Type B pancreatic cell (in vitro differentiated cells): Measurements from ENCODE around the gene SV2C. TPM values are rescaled to one million over a fixed set of nuclear protein-coding genes. Genes with fewer than 3 reads are reported as not detected.

Source experiments
- DNase-seq: peaks from one replicate; pipeline ENCODE4 v3.0.0; 2021; ENCODE audit warnings: mixed read lengths; ENCODE audit not compliant: unreplicated experiment; ENCODE audit errors: extremely low spot score
- H3K27ac Mint-ChIP-seq: 2 replicates; pipeline ENCODE4 v1.8.0; 2021; ENCODE audit warnings: mild to moderate bottlenecking, mixed read lengths
- H3K27me3 Mint-ChIP-seq: 2 replicates; pipeline ENCODE4 v1.8.0; 2021; ENCODE audit warnings: mixed read lengths
- H3K36me3 Mint-ChIP-seq: 2 replicates; pipeline ENCODE4 v1.8.0; 2021; ENCODE audit warnings: mixed read lengths
- H3K4me1 Mint-ChIP-seq: one replicate; pipeline ENCODE4 v1.8.0; 2021; ENCODE audit warnings: mixed read lengths; ENCODE audit not compliant: unreplicated experiment
- H3K4me3 Mint-ChIP-seq: 2 replicates; pipeline ENCODE4 v1.8.0; 2021; ENCODE audit warnings: mild to moderate bottlenecking, mixed read lengths
- H3K9me3 Mint-ChIP-seq: 2 replicates; pipeline ENCODE4 v1.8.0; 2021; ENCODE audit warnings: mixed read lengths
- total RNA-seq: library from RNA; stranded (reverse); gene quantifications from 2 replicates; pipeline ENCODE4 v1.2.1, GENCODE V29; 2021; ENCODE audit warnings: low replicate concordance
- TF ChIP-seq, protein P1 (sequence below): fragments of 200-600 bp; sonication (generic); conservative IDR thresholded peaks from 2 replicates; pipeline ENCODE4 v1.5.0; 2021; ENCODE audit warnings: antibody characterized with exemption, mild to moderate bottlenecking

Gene SV2C
- total RNA-seq, 1 donor from 2014 or later: 6.9 TPM

- H3K36me3 Mint-ChIP-seq: no peaks in the 10 kb centered on the region
- no peaks in the 10 kb centered on the region for H3K27me3 Mint-ChIP-seq
- TF ChIP-seq, protein P1, sequence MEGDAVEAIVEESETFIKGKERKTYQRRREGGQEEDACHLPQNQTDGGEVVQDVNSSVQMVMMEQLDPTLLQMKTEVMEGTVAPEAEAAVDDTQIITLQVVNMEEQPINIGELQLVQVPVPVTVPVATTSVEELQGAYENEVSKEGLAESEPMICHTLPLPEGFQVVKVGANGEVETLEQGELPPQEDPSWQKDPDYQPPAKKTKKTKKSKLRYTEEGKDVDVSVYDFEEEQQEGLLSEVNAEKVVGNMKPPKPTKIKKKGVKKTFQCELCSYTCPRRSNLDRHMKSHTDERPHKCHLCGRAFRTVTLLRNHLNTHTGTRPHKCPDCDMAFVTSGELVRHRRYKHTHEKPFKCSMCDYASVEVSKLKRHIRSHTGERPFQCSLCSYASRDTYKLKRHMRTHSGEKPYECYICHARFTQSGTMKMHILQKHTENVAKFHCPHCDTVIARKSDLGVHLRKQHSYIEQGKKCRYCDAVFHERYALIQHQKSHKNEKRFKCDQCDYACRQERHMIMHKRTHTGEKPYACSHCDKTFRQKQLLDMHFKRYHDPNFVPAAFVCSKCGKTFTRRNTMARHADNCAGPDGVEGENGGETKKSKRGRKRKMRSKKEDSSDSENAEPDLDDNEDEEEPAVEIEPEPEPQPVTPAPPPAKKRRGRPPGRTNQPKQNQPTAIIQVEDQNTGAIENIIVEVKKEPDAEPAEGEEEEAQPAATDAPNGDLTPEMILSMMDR: no peak
- H3K4me3 Mint-ChIP-seq: no peak overlapping the region
- H3K27ac Mint-ChIP-seq: no peak overlapping the region
- no peak for DNase-seq
- H3K9me3 Mint-ChIP-seq: no peaks in the 10 kb centered on the region
- peaks cover 15% of the 10 kb centered on the region for H3K4me1 Mint-ChIP-seq
These were observed 113.8 kb downstream of the SV2C start for GRCh38 chr5:76196886-76197489.

- no peaks in the 10 kb centered on the region for H3K9me3 Mint-ChIP-seq
- H3K36me3 Mint-ChIP-seq: no peaks in the 10 kb centered on the region
- TF ChIP-seq, protein P1: no peak
- no peaks in the 10 kb centered on the region for H3K27me3 Mint-ChIP-seq
- no peak for DNase-seq
- peaks cover 10% of the 10 kb centered on the region for H3K4me1 Mint-ChIP-seq
- H3K27ac Mint-ChIP-seq: no peak overlapping the region
- H3K4me3 Mint-ChIP-seq: no peak overlapping the region
These were observed 114.5 kb downstream of the SV2C start for GRCh38 chr5:76197726-76198125.

DNA sequence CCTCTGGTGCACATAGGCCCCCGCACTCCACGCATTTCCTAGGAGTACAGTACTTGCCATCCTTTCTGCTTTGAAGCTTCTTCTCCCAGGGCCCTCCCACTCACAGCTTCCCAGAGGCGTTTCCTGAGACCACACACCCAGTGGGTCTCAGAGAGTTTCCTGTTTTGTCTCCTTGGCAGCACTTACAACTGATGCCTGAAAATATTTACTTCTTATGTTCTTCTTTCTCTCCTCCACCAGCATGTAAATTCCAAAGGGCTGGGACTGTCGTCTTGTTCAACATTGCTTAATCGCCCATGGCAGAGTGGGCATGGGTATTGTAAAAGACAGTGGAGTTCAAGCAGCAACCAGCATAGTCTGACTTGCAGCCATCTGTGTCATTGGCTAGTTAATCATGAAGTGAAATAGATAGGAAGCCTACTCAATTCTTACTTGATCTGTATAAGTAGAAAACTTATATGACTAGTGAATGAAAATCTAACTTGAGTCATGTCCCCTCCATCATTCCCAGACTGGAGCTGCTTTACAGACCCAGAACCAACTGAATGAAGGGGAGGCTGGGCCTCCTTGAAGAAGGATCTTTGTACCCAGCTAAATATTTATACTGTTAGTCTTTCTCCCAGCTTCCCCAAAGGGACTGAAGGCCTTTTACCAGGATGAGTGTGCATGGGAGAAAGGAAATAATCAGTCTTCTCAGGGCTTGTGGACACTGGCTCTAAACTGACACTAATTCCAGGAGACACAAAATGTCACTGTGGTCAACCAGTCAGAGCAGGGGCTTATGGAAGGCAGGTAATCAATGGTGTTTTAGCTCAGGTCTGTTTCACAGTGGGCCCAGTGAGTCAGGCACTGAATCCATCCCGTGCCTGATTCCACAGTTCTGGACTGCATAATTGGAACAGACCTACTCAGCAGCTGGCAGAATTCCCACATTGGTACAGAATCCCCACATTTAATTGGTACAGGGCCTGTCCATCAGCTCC, 116.4 kb downstream of the SV2C start:
- Mint-ChIP-seq H3K4me3 (no peak overlapping the region), H3K27ac (no peak overlapping the region), H3K36me3 (no peaks in the 10 kb centered on the region), H3K4me1 (peaks cover 11% of the 10 kb centered on the region), H3K27me3 (no peaks in the 10 kb centered on the region), H3K9me3 (no peaks in the 10 kb centered on the region)
- DNase-seq: no peak
- TF ChIP-seq, protein P1: no peak

- Mint-ChIP-seq H3K36me3 (no peaks in the 10 kb centered on the region), H3K27ac (no peak overlapping the region), H3K4me1 (peaks cover 12% of the 10 kb centered on the region), H3K4me3 (no peak overlapping the region), H3K9me3 (no peaks in the 10 kb centered on the region), H3K27me3 (no peaks in the 10 kb centered on the region)
- TF ChIP-seq, protein P1: no peak
- DNase-seq: no peak
These were observed 119.0 kb downstream of the SV2C start for GRCh38 chr5:76202182-76202581.

DNA sequence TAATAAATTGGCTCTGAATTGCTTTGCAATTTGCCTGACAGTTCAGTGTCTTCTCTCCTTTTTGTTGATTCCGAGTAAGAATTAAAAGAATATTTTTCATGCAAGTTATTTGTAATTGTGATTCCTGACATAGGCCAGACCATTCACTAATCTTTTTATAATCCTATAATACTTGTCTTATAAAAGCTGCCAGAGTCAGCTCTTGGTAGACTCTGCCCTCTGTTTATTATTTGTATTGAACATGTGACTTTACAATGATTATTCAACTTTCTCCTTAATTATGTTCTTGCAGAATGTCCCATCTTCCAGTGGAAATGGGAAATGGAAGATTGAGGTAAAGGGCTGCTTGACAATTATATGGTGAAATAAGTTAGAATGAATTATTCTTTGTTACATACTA, 121.0 kb downstream of the SV2C start:
- H3K36me3 Mint-ChIP-seq: no peaks in the 10 kb centered on the region
- DNase-seq: no peak
- no peak overlapping the region for H3K4me3 Mint-ChIP-seq
- TF ChIP-seq, protein P1: no peak
- H3K27me3 Mint-ChIP-seq: no peaks in the 10 kb centered on the region
- H3K9me3 Mint-ChIP-seq: no peaks in the 10 kb centered on the region
- H3K4me1 Mint-ChIP-seq: peaks cover 10% of the 10 kb centered on the region
- no peak overlapping the region for H3K27ac Mint-ChIP-seq
